Measurements from ENCODE around the gene KLF13.

DNA sequence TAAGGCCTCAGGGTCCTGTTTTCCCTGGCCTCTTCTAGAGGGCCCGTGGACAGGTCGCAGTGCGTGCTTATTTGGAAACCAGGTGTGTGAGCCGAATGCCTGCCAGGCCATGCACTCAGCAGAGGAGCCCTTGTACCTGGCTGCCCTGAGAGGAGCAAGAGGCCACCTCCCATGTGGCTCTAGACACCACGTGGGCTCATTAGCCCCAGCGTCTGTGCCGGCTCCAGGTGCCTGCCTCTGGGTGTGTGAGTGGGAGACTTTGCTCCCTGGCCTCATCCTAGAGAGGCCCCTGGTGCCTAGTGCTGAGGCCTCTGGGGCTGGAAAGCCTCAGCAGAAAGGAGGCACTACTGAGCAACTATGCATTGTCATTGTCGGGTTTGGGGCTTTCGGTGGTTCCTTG is 50.4 kb downstream of the KLF13 start:
- TF ChIP-seq CTCF (conservative IDR thresholded peaks at IDR 0.05; ENCODE audit: low read depth, low read length) (no peak), EZH2 (IDR thresholded peaks at IDR 0.05; ENCODE audit: borderline replicate concordance, low read depth, low read length, poor library complexity, severe bottlenecking) (no peak)
